Activated CD4-positive, alpha-beta T cell treated with anti-CD3 and anti-CD28 coated beads, Interleukin-2, amount 50 U/mL, for 4 hours (primary cell): Measurements from ENCODE around the gene HACL1.
"Not testable (repeated sequence)": the region's sequence is repeated elsewhere in the genome, so short reads cannot be mapped to it uniquely, and the experiment has no call there.

ENCODE experiments used
- DNase-seq, 2 experiments: peaks; one replicate each; pipeline ENCODE4 v3.0.0-alpha.2; 2020

The HACL1 gene

DNA sequence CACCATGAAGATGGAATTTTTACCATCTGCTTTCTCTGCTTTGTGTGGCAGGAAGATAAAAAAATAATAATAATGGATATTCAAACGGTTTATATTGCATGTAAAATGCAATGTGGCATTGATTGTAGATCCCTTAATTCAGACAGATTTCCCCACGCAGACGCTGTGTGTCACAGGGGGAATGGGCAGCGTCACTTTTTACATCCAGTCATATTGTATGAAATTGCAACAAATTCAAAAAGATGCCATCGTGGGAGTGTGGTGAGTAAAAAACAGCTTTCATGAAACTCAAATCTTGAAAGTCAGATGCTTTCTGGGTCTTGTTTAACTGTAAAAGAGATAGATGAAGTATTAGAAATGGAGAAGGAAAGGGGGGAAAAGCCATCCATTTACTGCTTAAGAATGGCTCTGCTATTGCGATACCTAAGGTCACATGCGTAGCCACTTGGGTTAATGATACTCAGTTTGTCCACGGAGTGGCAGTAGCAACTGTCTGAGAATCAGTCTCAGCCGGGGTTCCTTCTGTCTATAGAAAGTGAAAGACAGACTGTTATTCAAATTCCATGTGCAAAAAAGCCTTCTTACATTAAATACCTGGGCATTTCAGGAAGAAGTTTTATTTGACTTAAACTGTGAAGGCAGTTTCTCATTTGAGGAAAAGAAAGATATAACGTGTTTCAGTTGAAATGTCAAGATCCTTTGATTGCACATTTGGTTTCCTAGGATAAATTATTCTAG is 28.7 kb upstream of the HACL1 start:
- DNase-seq = peak; percentile 53 to 56

DNA sequence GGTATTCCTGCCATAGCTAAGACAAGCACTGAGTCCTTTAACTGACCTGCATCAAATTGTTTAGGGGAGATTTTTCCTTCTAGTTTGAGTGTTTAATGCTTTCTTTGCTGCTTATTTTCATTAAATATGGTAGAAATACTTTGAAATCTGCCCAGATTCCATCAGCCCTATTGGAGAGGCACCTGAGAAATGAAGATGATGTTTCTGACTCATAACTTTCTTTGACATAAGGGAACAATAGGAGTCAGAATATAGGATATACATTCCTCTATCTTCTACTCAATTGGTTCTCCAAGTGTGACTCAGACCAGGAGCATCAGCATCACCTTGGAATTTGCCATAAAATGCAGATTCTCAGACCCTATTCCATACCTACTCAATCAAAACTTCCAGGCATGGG is 27.6 kb upstream of the HACL1 start:
- no peak for DNase-seq

GRCh38 chr3:15623535-15624440 is 22.4 kb upstream of the HACL1 start:
- DNase-seq = peak in 1 of 2 experiments; percentile 12

- DNase-seq = not testable (repeated sequence)
Measured at GRCh38 chr3:15619659-15620464, 18.5 kb upstream of the HACL1 start.

DNA sequence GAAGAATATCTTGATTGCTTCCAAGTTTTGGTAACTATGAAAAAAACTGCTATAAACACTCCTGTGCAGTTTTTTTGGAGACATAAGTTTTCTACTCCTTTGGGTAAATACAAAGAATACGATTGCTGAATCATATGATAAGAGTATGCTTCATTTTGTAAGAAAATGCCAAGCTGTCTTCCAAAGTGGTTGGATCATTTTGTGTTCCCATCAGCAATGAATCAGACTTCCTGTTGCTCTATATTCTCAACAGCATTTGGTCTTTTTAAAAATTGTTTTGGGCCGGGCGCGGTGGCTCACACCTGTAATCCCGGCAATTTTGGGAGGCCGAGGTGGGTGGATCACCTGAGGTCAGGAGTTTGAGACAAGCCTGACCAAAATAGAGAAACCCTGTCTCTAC is 14.7 kb upstream of the HACL1 start:
- DNase-seq = no peak

GRCh38 chr3:15614958-15615357 is 13.6 kb upstream of the HACL1 start:
- DNase-seq = no peak

DNA sequence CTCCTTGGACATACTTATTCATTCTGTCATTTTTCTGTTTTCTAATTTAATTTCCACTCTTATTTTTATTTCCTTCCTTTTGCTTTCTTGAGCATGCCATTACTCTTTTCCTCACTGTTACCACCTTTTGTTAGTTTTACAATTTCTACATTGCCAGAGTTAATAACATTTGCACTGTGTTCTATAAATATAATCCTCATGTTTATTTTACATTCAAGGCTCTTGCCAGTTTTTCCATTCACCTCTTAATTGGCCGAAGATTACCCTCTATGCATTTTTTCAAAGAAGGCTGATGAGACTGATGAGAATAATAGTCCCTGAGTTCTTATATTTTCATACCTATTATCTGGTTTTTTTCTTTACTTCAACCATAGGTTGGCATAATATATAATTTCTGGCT is 10.6 kb upstream of the HACL1 start:
- DNase-seq = no peak

GRCh38 chr3:15611018-15611417 is 9.6 kb upstream of the HACL1 start:
- no peak for DNase-seq

DNA sequence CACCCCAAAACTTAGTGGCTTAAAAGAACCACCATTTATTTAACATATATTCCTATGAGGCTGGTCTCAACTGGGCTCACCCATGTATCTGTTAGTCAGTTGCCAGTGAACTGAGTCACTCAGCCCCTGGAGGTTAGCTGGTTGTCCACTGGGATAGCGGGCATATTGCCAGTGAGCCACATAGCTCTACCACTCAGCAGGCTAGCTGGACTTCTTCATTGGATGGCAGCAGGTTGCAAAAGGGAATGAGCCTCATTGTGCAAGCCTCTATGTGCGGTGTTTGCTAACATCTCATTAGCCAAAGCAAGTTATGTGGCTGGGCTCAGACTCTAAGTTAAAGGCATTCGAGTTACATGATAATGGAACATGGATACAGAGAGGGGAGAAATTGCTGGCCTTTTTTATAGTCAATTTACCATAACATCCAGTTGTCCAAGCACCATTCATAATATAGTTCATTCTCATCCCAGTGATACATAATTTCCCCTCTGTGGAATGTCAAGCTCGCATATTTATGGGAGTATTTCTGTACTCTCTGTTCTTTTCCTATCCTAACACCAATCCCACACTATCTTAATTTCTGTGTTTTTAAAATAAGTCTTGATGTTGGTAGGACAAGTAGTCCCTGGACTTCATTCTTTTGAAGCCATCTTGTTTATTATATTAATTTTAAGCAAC is 8.9 kb upstream of the HACL1 start:
- DNase-seq = no peak

DNA sequence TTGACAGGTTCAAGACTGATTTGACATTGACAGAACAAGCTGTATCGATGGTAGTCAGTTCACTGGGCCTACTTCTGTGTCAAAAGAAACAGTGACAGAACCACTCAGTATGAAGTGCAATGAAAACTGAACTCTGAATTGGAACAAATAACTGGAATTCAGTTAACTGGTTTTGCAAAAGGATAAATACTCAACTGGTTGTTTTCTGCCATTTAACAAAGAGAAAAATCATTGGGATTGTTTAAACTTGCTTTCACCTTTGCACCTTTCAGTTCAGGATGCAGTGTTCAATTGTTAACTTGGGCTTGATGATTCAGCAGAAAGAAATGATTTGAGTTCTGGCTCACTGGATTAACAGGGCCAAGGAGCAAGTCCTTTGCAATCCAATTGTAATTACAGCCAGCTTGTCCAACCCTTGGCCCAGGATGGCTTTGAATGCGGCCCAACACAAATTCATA is 5.1 kb upstream of the HACL1 start:
- DNase-seq = no peak

- not testable (repeated sequence) for DNase-seq
Measured at GRCh38 chr3:15604584-15604983, 3.2 kb upstream of the HACL1 start.

- not testable (repeated sequence) for DNase-seq
Measured at GRCh38 chr3:15602816-15603215, 1.4 kb upstream of the HACL1 start.

DNA sequence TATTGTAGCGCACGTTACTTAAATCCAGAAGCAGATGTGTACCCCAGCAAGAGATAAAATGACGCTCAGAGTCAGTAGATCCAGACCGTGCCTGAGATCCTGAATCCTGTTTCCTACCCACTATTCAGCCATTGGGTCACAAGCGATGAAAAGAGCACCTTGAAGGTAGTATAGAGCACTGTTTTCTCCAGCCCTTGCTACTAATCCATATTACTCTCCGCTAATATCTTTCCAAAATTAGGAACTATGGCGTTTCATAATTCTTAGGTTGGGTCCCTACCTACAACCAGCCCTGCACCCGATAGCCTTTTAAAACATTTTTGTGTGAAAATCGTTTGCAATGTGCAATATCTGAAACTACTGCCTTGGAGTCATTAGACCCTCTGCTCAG is 772 bp upstream of the HACL1 start:
- no peak for DNase-seq

- DNase-seq = no peak
Measured at GRCh38 chr3:15601046-15601398, 347 bp downstream of the HACL1 start.

DNA sequence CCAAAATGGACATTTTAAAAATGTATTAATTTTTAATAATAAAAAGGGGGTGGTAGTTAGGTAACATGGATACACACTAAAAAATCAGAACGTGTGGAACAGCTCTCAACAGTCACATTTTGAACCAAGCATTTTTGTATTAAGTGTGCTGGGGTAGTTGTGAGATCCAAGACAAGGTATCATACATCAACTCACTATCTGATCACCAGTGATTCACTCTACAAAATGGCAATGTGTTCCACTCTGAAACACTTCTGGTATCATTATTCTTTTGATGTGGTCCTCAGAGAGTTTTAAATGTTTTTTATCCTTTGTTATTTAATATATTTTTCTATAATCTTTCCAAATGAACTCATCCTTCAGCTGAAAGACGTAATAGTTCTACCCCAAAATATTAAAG is 5.4 kb downstream of the HACL1 start:
- DNase-seq = no peak

DNA sequence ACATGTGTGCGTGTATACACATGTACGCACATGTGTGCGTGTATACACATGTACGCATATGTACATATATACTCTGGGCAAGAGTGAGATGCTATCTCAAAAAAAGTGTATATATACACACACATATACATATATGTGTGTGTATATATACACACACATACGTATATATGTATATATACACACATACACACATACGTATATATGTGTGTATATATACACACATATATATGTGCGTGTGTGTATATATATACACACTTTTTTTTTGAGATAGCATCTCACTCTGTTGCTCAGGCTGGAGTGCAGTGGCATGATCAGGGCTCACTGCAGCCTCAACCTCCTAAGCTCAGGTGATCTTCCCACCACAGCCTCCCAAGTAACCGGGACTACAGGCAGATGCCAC is 8.4 kb downstream of the HACL1 start:
- DNase-seq = no peak

GRCh38 chr3:15591928-15592327 is 9.4 kb downstream of the HACL1 start:
- no peak for DNase-seq

DNA sequence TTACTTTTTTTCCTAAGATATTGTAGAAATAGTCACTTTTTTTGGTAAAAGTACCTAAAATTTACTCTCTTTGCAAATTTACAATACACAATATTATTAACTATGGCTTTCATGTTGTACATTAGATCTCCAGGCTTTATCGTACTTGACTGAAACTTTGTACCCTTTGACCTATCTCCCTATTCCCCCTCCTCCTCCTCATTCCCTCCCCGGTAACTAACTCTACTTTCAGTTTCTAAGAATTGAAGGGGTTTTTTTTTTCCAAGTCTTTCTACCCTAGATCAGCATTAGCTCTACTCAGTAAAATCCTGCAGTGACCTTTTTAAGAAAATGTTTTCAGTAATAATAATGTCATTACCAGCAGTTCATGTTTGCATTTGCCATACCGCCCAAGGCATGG is 10.1 kb downstream of the HACL1 start:
- no peak for DNase-seq

DNA sequence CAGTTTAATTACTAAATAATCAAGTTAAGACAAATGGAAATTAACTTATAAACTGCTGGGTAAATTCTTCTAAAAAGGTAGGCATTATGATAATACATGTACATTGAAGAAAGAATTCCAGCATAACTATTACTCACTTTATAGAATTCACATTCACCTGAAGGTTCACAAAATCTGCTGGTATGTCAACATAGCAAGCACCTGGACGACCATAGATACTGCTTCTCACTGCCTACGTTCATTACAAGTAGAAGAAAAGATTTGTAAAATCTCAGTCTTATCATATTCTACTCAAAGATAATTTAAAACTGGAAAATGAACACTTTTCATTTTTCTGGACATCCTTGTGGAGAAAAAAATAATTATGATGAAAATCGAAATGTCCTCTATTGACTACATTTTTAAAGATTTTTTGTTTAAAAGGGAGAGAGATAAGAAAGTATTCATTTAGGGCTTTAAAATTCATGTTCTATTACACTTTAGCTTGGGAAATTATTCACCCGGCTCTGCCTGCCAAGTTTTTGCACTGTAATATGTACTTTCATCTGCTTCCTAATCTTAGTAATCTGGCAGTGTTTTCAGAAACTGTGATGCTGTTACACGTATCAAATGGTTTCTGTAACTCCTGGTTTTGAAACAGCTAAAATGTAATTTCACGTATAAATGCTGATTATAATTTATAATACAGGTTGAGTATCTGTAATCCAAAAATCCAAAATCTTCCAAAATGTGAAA is 16.1 kb downstream of the HACL1 start:
- no peak for DNase-seq

GRCh38 chr3:15581471-15582394 is 19.6 kb downstream of the HACL1 start:
- DNase-seq = no peak

GRCh38 chr3:15579051-15579450 is 22.3 kb downstream of the HACL1 start:
- no peak for DNase-seq
